ENCODE data around the gene SCN8A.

SCN8A gene

DNA sequence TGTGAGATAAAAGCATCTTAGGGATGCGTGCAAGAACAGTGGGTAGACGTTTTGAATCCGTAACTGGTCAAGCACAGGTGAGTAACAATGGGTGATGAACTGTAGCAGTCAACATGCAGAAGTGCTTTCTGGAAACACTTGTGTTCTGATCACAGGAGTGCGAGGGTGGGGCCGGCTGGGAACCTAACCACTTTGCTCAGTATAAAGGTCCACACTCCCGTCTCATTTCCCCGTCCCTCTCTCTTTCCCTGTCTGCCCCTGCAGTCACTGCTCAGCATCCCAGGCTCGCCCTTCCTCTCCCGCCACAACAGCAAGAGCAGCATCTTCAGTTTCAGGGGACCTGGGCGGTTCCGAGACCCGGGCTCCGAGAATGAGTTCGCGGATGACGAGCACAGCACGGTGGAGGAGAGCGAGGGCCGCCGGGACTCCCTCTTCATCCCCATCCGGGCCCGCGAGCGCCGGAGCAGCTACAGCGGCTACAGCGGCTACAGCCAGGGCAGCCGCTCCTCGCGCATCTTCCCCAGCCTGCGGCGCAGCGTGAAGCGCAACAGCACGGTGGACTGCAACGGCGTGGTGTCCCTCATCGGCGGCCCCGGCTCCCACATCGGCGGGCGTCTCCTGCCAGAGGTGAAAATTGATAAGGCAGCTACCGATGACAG lies 130.4 kb downstream of the SCN8A start:
- peak in 1 of 2 donors; percentile 29 for DNase-seq

DNA sequence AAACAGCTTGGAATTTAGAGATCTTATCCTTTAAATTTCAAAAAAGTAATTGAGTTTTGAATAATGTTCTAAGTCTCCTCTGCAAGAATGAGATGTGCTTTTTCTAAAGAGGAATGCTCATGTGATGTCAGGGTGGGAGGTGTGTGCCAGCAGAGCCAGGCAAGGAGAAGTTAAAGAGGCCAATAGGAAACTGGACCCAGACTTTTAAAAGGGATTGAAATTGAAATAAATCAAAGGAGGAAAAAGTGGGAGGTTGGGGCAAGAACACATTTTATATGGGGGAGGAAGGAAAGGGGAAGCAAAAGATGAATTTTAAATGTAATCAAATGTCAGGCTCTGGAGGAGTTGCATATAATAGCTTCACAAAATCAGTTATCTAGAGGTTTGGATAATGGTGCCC lies 131.4 kb downstream of the SCN8A start:
- no peak for DNase-seq

DNA sequence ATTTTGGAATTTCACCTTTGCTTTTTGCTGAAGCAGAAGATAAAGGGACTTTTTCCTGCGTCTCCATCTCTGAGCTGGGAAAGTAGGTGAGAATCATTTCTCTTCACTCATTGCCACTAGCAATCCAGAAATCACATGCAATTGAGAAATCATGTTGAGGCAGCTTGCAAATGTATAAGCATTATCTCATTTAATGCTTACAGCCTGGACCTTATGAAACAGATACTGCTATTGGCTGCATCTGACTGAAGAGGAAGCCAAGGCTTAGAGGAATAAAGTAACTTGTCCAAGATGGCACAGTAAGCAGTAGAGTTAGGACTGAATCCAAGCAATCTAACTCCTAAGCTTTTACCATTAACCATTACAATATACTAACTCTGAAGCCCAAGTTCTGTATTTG lies 135.1 kb downstream of the SCN8A start:
- DNase-seq: no peak

DNA sequence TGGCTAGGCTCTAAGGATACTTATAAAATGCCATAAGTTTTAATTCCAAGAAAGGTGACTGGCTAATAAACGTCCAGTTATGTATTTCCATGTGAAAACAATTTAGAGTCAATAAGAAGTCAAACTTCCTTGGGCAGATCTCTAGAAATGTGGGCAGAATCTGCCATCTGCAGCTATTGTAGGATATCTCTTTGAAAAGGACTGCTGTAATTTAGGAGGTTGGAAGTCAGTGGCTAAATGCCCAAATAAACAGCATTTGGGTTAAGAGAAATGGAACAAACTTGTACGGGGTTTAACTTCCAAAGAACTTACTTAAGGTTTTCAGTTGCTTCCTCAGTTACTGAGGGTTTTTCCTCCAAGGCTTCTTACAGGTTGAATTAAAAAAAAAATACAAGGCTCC lies 135.9 kb downstream of the SCN8A start:
- DNase-seq: no peak

DNA sequence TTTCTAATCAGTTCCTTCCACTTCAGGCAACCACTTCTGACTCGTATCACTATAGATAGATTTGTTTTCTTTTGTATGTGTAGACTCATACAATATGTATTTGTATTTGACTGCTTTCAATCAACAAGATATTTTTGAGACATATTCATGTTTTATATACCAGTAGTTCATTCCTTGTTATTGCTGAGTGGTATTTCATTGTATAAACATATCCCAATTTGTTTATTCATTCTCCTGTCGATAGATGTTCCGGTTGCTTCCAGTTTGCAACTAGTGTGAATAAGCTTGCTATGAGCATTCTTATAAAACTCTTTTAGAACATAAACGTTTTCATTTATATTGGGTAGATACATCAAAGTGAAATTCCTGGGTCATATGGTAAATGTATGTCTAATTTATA lies 138.3 kb downstream of the SCN8A start:
- DNase-seq: no peak

DNA sequence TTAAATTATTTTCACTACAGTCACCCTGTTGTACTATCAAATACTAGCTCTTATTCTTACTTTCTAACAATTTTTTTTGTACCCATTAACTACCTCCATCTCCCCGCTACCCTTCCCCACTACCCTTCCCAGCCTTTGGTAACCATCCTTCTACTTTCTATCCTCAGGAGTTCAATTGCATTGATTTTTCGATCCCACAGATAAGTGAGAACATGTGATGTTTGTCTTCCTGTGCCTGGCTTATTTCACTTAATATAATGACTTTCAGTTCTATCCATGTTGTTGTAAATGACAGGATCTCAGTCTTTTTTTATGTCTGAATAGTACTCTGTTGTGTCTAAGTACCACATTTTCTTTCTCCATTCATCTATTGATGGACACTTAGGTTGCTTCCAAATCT lies 139.7 kb downstream of the SCN8A start:
- no peak for DNase-seq

DNA sequence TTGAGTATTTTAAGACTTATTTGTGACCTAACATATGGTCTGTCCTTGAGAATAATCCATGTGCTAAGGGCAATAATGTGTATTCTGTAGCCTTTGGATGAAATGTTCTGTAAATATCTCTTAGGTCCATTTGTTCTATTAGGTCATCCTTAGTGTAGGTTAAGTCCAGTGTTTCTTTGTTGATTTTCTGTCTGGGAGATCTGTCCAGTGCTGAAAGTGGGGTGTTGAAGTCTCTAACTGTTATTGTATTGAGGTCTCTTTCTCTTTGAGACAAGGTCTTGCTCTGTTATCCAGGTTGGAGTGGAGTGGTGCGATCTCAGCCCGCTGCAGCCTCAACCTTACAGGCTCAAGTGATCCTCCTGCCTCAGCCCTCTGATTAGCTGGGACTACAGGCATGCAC lies 149.5 kb downstream of the SCN8A start:
- no peak for DNase-seq

DNA sequence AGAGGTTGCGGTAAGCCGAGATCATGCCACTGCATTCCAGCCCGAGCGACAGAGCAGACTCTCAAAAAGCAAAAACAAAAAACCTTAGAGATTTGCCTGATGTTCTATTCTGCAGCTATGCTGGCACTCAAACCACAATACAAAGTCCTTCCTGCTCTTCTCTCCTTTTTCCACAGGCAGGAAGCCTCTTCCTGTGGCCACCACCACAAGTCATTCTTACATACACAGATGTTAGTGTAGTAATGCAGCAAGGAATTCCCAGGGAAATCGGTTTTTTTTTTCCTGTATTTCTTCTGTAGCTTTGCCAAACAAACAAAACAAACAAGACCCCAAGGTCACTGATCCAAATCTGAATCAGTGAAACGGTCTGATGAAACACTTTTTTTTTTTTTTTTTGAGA lies 153.2 kb downstream of the SCN8A start:
- DNase-seq: no peak

DNA sequence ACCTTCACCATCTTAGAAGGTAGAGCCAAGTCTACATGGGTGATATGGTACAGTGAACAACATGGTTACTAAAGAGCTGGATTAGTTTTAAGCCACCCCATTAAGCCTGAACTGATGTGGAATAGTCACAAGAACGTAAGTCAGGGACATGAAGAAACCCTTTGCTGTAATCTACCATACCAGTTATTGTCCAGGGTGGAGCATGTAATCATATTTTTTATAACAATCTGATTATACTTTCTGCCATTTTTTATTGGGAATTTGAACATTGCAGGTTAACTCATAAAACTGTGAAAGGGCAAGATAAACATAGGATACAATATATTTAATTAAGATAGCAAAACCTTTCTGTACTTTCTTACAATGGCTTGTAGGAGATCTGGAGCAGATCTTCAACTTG lies 153.9 kb downstream of the SCN8A start:
- no peak for DNase-seq

DNA sequence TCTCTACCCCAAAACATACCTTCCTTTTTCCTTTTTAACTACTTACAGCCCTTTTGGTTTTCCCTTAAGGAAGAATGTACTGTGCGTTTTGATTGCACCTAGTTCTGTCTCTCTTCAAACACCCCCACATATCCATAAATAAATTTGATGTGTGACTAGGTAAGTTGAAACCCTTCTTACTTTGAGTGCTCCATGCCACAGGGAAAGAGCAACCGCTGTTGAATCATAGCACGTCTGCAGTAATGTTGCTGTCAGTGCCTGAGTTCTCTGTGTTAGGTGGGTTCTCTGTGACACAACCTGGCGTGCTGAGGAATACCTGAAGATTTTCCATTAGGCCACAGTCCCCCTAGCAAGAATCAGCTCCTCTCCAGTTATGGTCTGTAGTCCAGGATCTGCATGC lies 155.4 kb downstream of the SCN8A start:
- no peak for DNase-seq

DNA sequence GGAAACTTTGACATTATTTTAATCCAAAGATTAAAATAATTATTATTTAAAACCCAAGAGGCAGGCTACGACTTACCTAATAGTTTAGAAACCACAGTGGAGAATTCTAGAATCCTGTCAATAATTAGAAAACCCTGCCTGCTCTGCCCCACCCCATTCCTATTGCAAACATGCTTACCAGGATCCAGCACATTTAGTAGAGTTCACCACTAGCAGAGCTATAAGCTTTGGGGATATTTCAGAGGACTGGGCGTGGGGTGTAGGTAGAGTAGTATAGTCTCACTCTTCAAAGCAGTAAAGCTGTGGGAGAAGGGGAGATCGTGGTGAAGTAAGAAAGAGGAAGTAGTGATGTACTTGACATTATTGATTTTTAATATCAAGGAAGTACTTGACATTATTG lies 157.2 kb downstream of the SCN8A start:
- no peak for DNase-seq

DNA sequence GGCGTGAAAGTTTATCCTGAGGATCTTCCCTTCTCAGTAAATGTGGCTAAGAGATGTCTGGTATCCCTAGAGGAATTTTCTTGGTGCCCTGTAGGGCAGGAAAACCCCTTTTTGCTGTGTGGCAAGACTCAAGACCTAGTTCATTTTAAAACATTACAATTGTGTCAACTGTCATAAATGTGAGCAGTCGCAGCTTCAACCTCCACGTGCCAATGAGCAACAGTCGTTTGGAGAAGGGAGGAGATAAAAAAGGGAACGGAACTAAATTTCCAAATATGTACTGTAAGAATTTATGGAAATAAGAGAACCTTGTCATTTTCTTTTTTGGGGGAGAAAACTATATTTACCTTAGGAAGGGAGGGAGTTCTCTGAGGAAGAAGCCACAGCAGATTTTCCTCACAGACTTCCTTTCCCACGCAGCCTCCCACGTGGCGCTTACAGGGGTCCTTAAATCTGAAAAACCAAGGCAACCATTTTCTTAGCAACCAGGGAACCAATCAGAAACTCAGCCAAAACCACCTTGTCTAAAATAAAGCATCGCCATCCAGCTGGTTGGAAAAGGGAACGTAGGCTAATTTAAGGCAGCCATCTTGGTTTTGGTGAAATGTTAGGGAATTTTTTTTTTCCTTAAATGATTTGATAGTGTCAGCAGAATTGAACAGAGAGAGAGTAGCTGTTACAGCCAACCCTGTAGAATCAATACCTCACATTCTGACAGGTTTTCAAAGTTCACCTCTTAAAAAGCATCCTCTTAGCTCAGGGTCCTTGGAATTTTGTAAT lies 158.4 kb downstream of the SCN8A start:
- DNase-seq: peak in 1 of 2 donors; percentile 57

DNA sequence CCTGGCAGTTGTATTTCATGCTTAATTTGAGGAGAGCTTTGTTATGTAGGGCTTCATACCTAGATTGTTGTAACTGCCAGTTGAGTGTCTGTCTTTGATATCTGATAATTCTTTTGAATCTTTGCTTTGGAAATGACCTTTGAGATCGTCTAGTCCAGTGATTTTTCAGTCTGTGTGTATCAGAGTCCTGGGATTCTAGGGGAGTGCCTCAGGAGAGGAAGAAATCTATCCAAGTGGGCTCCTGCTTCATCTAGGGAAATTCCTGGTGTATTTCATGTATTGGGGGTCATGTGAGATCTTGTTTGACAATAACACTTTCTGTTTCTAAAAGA lies 158.9 kb downstream of the SCN8A start:
- DNase-seq: no peak

DNA sequence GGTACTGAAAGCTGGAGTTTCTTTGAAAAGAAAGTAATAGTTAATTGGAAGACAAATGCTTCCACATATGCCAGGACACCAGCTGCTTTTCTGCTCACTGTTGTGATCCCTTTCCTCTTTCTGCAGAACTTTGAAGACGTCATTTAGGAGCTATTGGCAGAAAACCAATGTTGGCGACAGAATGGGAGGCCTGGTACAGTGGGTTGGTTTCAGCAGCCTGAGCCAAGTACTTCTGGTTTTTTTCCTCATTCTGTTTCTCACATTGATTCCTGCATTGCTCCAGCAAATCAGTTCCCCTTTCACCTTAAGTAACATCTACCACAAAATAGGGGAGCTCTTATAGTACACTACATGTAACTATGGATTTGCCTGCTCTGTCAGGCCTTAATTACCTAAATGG lies 160.6 kb downstream of the SCN8A start:
- peak; percentile 45 to 89 for DNase-seq

DNA sequence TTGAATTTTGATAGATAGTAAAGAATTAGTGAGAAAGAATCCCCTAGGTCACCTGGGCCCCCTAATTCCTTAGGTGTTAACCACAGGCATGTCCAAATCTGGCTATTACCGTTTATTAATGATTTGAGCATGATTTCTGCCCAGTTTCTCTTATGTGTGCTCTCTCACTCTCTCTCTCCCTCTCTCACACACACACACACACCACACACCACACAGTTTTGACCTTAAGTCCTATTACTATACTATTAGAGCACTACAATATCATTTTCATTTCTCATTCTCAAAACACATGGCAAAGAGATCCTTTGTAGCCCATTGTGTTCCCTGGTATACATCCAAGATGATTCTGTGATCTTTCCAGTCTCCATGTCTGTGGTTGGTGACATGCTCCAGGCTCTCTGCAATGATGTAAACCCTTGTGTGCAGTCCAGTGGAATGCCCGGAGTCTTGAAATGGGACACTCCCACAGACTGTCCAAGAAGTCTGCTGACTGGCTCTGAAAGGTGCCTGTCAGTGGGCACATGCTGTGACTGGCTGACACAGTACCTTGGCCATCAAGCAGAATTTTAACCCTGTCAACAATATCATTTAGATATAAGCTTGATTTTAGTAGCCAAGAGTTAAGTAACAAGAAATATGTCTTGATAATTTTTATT lies 161.3 kb downstream of the SCN8A start:
- DNase-seq: peak; percentile 80 to 90

DNA sequence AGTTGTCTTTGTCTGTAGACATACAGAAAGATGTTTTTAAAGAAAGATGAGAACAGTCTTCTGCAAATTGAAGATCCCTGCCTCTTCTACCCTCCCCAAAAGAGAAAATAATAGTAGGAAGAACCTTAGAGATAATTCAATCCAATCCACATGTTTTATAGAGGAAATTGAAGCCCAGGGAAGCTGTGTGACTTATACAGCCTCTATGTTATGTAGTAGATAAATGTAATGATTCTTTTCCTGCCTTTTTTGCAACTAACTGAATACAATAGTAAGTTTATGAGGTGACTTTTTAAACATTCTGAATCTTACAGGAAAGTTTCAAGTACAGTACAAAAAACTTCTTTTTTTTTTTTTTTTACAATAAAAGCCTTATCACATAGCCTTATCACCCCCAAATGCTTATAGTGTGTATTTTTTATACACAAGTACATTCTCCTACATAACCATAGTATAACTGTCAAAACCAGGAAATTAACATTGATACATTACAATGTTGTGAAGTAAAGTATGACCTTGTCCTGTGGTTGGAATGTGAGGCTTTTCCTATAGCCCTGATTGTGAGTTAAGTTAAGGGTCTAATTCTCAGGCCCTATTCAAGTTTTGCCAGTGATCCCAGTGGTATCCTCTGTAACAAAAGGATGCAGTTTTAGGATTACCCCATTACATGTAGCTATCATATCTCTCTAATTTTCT lies 163.1 kb downstream of the SCN8A start:
- DNase-seq: no peak

DNA sequence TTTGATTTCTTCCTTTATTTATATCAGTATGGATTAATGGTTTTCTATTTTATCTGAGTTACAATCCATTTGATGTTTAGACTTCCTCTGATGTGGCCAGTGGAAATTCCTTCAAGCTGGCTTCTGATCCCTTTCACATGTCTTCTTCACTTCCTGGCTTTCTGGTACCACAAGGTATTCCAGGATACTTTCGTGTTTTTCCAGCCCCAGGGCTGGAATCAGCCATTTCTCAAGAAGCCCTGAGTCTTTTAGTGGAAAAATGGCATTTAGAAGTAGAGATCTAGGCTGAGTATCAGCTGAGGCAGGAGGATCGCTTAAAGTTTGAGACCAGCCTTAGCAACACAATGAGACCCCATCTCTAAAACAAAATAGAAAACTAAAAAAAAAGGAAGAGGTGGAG lies 164.2 kb downstream of the SCN8A start:
- no peak for DNase-seq

DNA sequence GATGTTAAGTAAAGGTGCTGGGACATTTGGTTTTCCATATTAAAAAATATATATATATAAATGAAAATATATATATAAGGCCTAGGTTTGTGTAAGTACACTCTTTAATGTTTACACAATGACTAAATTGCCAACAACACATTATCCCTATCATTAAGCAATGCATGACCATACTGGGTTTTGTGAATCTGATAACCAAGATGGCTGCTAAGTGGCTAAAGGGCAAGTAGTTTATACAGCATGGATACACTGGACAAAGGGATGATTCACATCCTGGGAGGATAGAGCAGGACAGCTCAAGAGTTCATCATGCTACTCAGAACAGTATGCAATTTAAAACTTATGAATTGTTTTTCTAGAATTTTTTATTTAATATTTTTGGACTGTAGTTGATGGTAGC lies 168.1 kb downstream of the SCN8A start:
- no peak for DNase-seq

DNA sequence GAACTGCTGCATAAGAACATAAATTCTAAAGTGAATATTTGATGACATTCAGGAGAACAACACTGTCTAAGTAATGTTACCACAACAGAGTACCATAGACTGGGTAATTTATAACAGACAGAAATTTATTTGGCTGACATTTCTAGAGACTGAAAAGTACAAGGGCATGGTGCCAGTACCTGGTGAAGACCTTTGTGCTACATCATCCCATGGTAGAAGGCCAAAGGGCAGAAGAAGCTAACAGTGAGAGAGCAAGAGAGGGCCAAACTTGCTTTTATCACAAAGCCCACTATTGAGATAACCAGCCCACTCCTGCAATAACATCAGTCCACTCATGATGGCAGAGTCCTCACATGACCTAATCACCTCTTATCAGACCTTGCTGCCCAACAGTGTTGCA lies 168.7 kb downstream of the SCN8A start:
- no peak for DNase-seq

DNA sequence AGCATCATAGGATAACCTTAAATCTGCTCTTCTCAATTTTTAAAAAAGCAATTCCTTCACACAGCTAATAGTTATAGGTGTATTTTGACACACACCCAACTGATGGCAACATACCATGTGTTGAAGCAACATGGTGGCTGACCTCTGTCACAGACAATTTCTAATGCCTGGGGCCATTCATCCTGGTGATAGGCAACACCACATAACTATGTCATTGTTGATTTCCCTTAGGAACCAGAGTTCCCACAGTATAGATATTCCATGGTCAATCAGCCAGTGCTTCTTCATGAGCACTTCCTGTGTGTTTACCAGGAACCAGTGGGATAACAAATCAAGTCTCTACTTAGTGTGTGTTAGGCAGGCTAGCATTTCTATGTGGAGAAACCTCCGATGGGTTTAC lies 169.2 kb downstream of the SCN8A start:
- DNase-seq: no peak

DNA sequence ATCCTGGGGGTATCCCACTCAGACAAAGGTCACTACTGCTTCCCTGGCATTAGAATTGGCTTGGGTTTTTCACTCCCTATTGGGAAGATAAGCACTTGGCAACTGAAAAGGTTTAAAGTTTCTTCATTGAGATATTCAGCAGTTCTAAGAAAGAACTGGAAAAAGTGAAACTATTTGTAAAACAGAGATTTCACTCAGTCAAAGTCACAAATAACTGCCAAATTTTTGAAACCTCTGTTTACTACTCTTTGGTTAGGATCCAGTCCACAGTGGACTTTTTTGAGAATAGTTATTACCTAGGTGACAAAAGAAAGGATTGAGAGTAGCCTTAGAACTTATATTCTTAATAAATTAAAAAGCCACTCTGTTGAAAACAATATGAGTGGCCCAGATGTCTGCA lies 172.7 kb downstream of the SCN8A start:
- no peak for DNase-seq

DNA sequence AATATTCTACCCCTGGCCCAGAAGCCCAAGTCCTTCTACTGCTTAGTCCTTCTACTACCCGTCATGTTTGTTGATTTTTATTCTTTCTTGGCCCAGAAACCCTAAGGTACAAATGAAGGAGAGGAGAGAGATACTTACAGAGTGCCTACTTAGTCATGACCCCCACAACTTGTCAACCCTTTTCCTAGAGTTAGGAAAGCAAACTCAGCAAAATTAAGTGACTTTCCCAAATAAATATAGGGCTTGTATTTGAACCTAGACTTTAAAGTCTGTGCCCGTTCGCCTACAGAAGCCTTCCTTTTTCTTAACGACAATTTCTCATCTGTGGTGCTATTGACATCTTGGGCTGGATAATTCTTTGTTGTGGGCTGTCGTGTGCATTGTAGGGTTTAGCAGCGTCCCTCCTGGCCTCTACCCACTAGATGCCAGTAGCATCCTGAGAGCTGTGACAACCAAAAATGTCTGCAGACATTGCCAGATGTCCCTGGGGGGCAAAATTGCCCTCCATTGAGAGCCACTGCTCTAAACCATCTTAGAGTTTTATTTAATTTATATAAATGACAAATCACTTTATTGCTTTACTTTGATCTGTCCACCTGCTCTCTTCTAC lies 175.1 kb downstream of the SCN8A start:
- DNase-seq: no peak

DNA sequence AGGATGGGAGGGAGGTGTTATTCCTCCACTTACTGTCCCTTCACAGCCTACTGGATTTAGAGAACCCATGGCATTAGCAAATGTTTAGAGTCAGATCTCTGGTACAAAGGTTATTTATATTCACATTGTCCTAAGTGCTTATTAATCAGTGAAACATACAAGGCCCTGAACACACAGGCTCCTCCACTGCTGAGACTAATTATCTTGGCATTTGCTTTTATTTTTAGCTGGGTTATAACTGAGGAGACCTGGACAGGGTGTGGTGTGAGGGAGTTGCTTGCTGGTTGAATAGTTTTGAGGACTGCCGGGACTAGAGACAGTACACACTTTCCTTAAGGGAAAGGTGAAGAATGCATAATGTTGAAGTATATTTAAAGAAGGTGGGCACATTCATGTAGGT lies 180.0 kb downstream of the SCN8A start:
- DNase-seq: no peak

Data from hippocampal formation (tissue), 2 donors.